ENCODE data around the gene SPATS2L. TPM values are rescaled to one million over a fixed set of nuclear protein-coding genes. Genes with fewer than 3 reads are reported as not detected.

The SPATS2L gene
- total and polyA plus RNA-seq, 2 experiments from 2014 or later: 118 to 154 TPM

GRCh38 chr2:200443916-200444315, 137.4 kb downstream of the SPATS2L start (continued):
- TF ChIP-seq REST (IDR thresholded peaks at IDR 0.05; ENCODE audit: unreplicated experiment) (no peak), ZNF331 (CRISPR knock-in tag; IDR thresholded peaks at IDR 0.05; ENCODE audit: low read depth) (no peak), ZNF114 (CRISPR knock-in tag; IDR thresholded peaks at IDR 0.05) (no peak), EZH2 (IDR thresholded peaks at IDR 0.05; ENCODE audit: low read depth, unreplicated experiment) (no peak), ETS1 (IDR thresholded peaks at IDR 0.05) (no peak), POLR2AphosphoS5 (IDR thresholded peaks at IDR 0.05; ENCODE audit: low read depth) (no peak), CTCF (conservative IDR thresholded peaks at IDR 0.05; ENCODE audit: low read depth in 2 of 2) (no peak), STAT1 (IDR thresholded peaks at IDR 0.05; ENCODE audit: unreplicated experiment) (no peak)

- H3K9me3 Mint-ChIP-seq: no peaks in the 10 kb centered on the region
- H3K27me3 Mint-ChIP-seq (ENCODE audit: insufficient read depth, low read depth, poor library complexity): no peaks in the 10 kb centered on the region
- Histone ChIP-seq H3K27ac (ENCODE audit: low read depth) (0 out of 2 replicates have a peak overlapping the region, but pooled peaks have one; percentile 54), H3K79me2 (replicated peaks; ENCODE audit: insufficient read depth) (no peaks in the 10 kb centered on the region; the same call in 1 of the 2 replicates), H3K27me3 (ENCODE audit: insufficient read depth) (no peaks in the 10 kb centered on the region), H2AFZ (no peak overlapping the region), H3K4me1 (ENCODE audit: insufficient read depth) (no peaks in the 10 kb centered on the region), H4K20me1 (replicated peaks; ENCODE audit: insufficient read depth) (no peaks in the 10 kb centered on the region; the same call in none of the 2 replicates), H3K36me3 (ENCODE audit: insufficient read depth) (peaks cover 27% of the 10 kb centered on the region), H3F3A (replicated peaks; ENCODE audit: low read depth) (no peaks in the 10 kb centered on the region; the same call in 1 of the 2 replicates), H3K4me3 (no peak overlapping the region), H3K9me2 (ENCODE audit: insufficient read depth) (no peaks in the 10 kb centered on the region), H3K4me2 (no peak overlapping the region)
- DNase-seq (ENCODE audit: low spot score) (no peak), ATAC-seq (no peak; the same call in 2 of the 3 replicates)
- no peaks in the 10 kb centered on the region for H3K4me1 Mint-ChIP-seq
- H3K27ac Mint-ChIP-seq: peak overlapping the region; percentile 43; the same call in 1 of the 2 replicates
- peaks cover 79% of the 10 kb centered on the region for H3K36me3 Mint-ChIP-seq (ENCODE audit: low read depth)
- no peak overlapping the region for H3K4me3 Mint-ChIP-seq
- TF ChIP-seq NANOG (IDR thresholded peaks at IDR 0.05; ENCODE audit: borderline replicate concordance): no peak
- TF ChIP-seq ETS1 (IDR thresholded peaks at IDR 0.05): no peak
- TF ChIP-seq POLR2AphosphoS5 (IDR thresholded peaks at IDR 0.05; ENCODE audit: low read depth): no peak
- no peak for TF ChIP-seq EZH2 (IDR thresholded peaks at IDR 0.05; ENCODE audit: low read depth, unreplicated experiment)
- TF ChIP-seq ZNF331 (CRISPR knock-in tag; IDR thresholded peaks at IDR 0.05; ENCODE audit: low read depth): no peak
- TF ChIP-seq ZNF462 (CRISPR knock-in tag; IDR thresholded peaks at IDR 0.05): no peak
Measured at GRCh38 chr2:200444530-200444929, 138.0 kb downstream of the SPATS2L start.

Measured in GM23338 (cell line).